Head of caudate nucleus (tissue), 42 donors: ENCODE data around the gene NUP58.
"Not testable (repeated sequence)": the region's sequence is repeated elsewhere in the genome, so short reads cannot be mapped to it uniquely, and the experiment has no call there.

Source experiments
- DNase-seq, 42 donors: peaks; one replicate each; pipeline versions ENCODE4 v3.0.0 to v3.0.0-alpha.2; 2020 to 2021; ENCODE audit warnings: mixed read lengths in 7 of 42
- intact Hi-C: fragments of 100-400 bp; cut with DNase I; formaldehyde crosslinking; loops from one replicate; pipeline ENCODE4 v1.15.0; 2022

NUP58 gene

DNA sequence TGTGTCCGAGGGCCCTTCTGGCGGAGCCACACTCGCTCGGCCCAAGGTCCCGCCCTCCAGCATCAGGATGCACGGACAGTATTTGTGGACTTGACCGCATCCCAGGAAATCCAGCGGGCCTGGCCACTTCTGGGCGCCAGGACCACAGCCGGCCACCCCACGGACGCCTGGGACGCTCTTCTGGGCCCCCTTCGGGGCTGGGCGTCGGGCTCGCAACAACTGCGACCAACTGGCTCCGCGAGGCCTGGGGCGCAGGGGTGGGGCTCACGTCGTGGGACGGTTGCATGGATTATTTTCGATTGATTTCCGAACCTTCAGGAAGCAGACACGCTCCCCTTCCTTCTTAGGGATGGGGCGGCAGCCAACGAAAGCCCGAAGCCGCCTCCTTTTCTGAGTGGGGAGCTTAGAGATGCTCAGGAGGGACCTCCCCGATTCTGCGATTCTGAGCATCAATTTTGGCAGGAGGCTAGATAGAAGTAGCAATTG is 521 bp upstream of the NUP58 start:
- intact Hi-C loops, result no loop called here
- DNase-seq, result peak in 40 of 42 donors; percentile 28 to 83 (median 63)

GRCh38 chr13:25302121-25302520 is 696 bp downstream of the NUP58 start:
- no peak for DNase-seq
- intact Hi-C loops, result no loop called here

- DNase-seq, result no peak
- intact Hi-C loops, result no loop called here
These were observed 5.4 kb downstream of the NUP58 start for GRCh38 chr13:25306671-25307464.

- intact Hi-C loops, result no loop called here
- no peak for DNase-seq
These were observed 9.5 kb downstream of the NUP58 start for GRCh38 chr13:25310891-25311290.

DNA sequence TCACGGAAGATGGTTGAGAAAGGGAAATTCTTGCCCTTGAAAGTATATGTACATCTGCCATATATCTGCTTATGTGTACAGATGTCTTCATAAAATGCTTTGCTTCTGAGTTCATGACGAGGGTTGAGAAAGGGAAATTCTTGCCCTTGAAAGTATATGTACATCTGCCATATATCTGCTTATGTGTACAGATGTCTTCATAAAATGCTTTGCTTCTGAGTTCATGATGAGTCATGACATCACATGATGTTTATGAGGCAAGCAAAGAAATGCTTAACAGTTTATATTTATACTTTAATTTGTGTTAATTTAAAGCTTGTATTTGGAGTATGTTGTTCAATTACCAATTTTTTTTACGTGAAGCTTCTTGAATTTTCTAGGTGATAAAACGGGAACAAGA is 17.5 kb downstream of the NUP58 start:
- intact Hi-C loops, result not testable (repeated sequence)

GRCh38 chr13:25319771-25320170 is 18.3 kb downstream of the NUP58 start:
- DNase-seq, result no peak
- intact Hi-C loops, result no loop called here

More for the DNA sequence above, 17.5 kb downstream of the NUP58 start:
- not testable (repeated sequence) for DNase-seq

DNA sequence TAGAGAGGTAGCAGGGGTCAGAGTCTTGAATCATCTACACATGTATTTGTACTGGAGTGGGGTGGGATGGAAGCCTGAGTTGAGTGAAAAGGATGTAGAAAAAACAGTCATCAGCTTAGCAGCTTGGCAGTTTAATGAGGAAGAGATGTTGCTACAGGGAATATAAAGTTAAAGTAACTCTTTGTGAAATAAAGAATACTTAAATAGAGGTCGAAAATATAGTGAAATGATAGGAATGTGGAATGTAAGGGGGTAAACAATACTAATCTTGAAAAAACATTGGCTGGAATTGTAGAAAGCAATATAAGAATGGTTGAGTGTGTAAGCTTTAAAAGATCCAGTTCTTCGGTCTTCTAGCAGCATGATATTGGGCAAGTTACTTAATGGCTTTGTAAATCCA is 22.7 kb downstream of the NUP58 start:
- intact Hi-C loops, result no loop called here
- DNase-seq, result no peak

- intact Hi-C loops, result no loop called here
- DNase-seq, result no peak
These were observed 28.3 kb downstream of the NUP58 start for GRCh38 chr13:25329706-25330105.

DNA sequence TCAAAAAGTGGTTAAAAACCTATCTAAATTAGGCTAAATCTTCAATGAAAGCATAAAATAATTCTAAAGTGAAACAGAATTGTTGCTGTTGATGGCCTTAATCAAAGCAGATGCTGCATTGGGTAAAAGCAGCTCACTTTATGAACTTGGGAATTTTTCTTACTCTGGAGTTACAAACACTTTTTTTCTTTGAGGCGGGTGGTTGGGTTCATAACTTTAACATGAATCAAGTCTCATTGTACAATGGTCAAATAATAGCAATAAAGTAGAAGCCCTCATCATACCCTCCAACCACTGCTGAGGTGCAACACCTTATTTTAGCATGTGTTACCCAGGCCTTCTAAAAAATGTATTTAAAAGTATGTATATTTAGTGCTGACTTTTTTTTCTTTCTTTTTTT is 29.1 kb downstream of the NUP58 start:
- intact Hi-C loops, result no loop called here
- no peak for DNase-seq

- intact Hi-C loops, result no loop called here
- DNase-seq, result no peak
These were observed 34.4 kb downstream of the NUP58 start for GRCh38 chr13:25335856-25336255.

GRCh38 chr13:25345576-25345975 is 44.2 kb downstream of the NUP58 start:
- no peak for DNase-seq
- intact Hi-C loops, result no loop called here

GRCh38 chr13:25347151-25347550 is 45.7 kb downstream of the NUP58 start:
- no peak for DNase-seq
- intact Hi-C loops, result no loop called here

DNA sequence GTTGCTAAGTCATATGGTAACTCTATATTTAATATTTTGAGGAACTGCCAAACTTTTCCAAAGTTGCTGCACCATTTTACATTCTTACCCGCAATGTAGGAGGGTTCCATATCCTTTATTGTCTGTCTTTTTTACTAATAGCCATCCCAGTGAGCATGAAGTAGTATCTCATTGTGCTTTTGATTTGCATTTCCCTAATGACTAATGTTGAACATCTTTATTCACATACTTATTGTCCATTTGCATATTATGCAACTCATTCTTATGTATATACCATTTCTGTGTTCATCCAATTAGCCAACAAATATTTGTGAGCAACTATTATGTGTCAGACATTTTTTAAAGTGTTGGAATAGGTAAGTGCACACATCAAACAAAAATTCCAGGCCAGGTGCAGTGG is 50.0 kb downstream of the NUP58 start:
- no peak for DNase-seq
- intact Hi-C loops, result no loop called here

DNA sequence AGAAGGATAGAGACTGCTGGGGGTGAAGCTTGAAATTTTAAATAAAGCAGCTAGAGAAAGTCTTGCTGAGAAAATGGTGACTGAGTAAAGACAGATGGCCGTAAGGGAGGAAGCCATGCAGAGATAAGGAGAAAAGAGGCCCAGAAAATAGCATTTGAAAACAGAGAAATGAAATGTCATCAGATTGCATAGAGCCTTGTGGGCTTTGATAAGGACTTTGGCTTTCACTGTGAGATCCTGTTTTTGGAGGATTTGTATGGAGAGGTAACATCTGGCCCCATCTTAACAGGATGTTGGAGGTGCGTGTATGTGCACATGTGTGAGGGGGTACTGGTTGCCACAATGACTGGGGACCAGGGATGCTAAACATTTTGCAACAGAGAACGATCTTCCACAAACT is 50.8 kb downstream of the NUP58 start:
- intact Hi-C loops, result no loop called here
- no peak for DNase-seq

- intact Hi-C loops, result no loop called here
- no peak for DNase-seq
These were observed 51.4 kb downstream of the NUP58 start for GRCh38 chr13:25352806-25353205.

- DNase-seq, result no peak
- intact Hi-C loops, result no loop called here
These were observed 51.9 kb downstream of the NUP58 start for GRCh38 chr13:25353344-25353743.

DNA sequence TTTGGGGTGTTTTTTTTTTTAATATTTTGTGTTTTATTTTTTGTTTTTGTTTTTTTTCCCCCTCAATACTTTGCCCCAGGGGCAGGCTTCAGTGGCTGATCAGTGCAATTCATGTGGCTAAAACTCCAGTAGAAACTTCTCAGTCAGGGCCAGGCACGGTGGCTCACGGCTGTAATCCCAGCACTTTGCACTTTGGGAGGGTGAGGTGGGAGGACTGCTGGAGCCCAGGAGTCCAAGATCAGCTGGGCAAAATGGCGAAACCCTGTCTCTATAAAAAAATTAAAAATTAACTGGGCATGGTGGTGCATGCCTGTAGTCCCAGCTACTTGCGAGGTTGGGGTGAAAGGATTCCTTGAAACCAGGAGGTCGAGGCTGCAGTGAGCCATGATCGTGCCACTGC is 53.0 kb downstream of the NUP58 start:
- intact Hi-C loops, result no loop called here
- DNase-seq, result no peak

DNA sequence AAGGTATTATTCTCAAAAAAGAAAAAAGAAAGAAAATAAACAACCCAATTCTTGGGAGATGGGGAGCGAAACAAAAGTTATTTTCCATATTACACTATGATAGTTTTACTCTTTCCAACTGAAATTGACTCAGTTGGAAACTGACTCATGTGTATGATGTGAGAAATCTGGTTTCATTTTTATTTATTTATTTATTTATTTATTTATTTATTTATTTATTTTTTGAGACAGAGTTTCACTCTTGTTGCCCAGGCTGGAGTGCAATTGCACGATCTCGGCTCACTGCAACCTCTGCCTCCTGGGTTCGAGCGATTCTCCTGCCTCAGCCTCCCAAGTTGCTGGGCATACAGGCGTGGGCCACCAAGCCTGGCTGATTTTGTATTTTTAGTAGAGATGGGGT is 59.0 kb downstream of the NUP58 start:
- intact Hi-C loops, DNase-seq: not testable (repeated sequence)

- DNase-seq, result no peak
- intact Hi-C loops, result no loop called here
These were observed 64.4 kb downstream of the NUP58 start for GRCh38 chr13:25365720-25366235.

GRCh38 chr13:25371158-25371874 is 69.9 kb downstream of the NUP58 start:
- peak in 7 of 42 donors; percentile 6 to 50 (median 29) for DNase-seq
- intact Hi-C loops, result no loop called here
